K562 (cell line): ENCODE data around the gene HSPA1L. TPM values are rescaled to one million over a fixed set of nuclear protein-coding genes. Genes with fewer than 3 reads are reported as not detected.

Source experiments
- CEBPZ ChIP-seq: fragments of 150-350 bp; IDR thresholded peaks from 2 replicates; pipeline ENCODE4 v1.6.1; 2014; ENCODE audit warnings: low read depth, mild to moderate bottlenecking, low read length, borderline replicate concordance
- DLX4 ChIP-seq: fragments of 250-450 bp; sonication (Bioruptor Pico); IDR thresholded peaks from 2 replicates; pipeline ENCODE4 v1.6.1; 2021; ENCODE audit warnings: mild to moderate bottlenecking
- ESRRA ChIP-seq: fragments of 450-650 bp; IDR thresholded peaks from 2 replicates; pipeline ENCODE4 v1.6.1; 2014; ENCODE audit warnings: low read depth, mild to moderate bottlenecking, moderate library complexity, borderline replicate concordance
- HDAC2 ChIP-seq: fragments of 450-650 bp; IDR thresholded peaks from 2 replicates; pipeline ENCODE4 v1.6.1; 2016; ENCODE audit warnings: mild to moderate bottlenecking
- HLTF ChIP-seq: fragments of 450-650 bp; IDR thresholded peaks from 2 replicates; pipeline ENCODE4 v1.6.1; 2016
- KLF6 ChIP-seq: fragments of 250-450 bp; sonication (Bioruptor Pico); IDR thresholded peaks from 2 replicates; pipeline ENCODE4 v1.4.0; 2020; ENCODE audit warnings: mild to moderate bottlenecking, moderate library complexity, borderline replicate concordance
- RBFOX2 ChIP-seq: fragments of 200-400 bp; formaldehyde crosslinking; IDR thresholded peaks from 2 replicates; pipeline ENCODE4 v1.6.1; 2017; ENCODE audit warnings: low read depth, mild to moderate bottlenecking, low read length, moderate library complexity
- SMARCE1 ChIP-seq: fragments of 450-650 bp; IDR thresholded peaks from 2 replicates; pipeline ENCODE4 v1.7.1; 2016; ENCODE audit warnings: mild to moderate bottlenecking
- TRIM28 ChIP-seq: fragments of 450-650 bp; IDR thresholded peaks from 2 replicates; pipeline ENCODE4 v1.6.1; 2017
- ZBED1 ChIP-seq: IDR thresholded peaks from 2 replicates; pipeline ENCODE4 v1.6.1; 2014
- ZBTB7A ChIP-seq: IDR thresholded peaks from 2 replicates; pipeline ENCODE4 v1.6.1; 2011; ENCODE audit warnings: low read depth, mild to moderate bottlenecking, low read length, moderate library complexity, borderline replicate concordance; ENCODE audit not compliant: control insufficient read depth
- polyA plus RNA-seq, 8 experiments: library from polyadenylated mRNA; depleted of rRNA in 4 of 8; stranded (reverse) in 5 of 8; unstranded in 3 of 8; fragments of >200 nt; fragmentation: Nextera tagmentation in 2 of 8; fragmentation: Illumina TruSeq in 1 of 8; extraction: Ambion mirVana in 2 of 8; extraction: Trizol in 1 of 8; gene quantifications; 2 replicates each; pipeline versions ENCODE4 v1.2.1 to v1.2.3, GENCODE V29; 2011 to 2014; ENCODE audit warnings: inconsistent platforms in 1 of 8, missing spikeins in 1 of 8
- total RNA-seq, 7 experiments: library from RNA; depleted of rRNA in 6 of 7; stranded (reverse); fragments of >200 nt in 6 of 7; fragmentation: Illumina TruSeq in 2 of 7; extraction: Trizol in 2 of 7; gene quantifications; 2 replicates each; pipeline versions ENCODE4 v1.2.1 to v1.2.3, GENCODE V29; 2011 to 2021; ENCODE audit warnings: low replicate concordance in 1 of 7
- TF ChIP-seq, protein P1 (sequence below): fragments of 250-450 bp; sonication (Bioruptor Pico); IDR thresholded peaks from 2 replicates; pipeline ENCODE4 v1.5.0; 2020; ENCODE audit warnings: mild to moderate bottlenecking
- TF ChIP-seq, protein P2 (sequence below), 2 experiments: fragments of 450-650 bp in 1 of 2; sonication (generic) in 1 of 2; formaldehyde crosslinking in 1 of 2; IDR thresholded peaks; 2 replicates each; pipeline versions ENCODE4 v1.7.1 to v1.9.0; 2016 to 2022; ENCODE audit warnings: inconsistent platforms in 1 of 2, mild to moderate bottlenecking in 1 of 2, missing genetic modification reagents in 1 of 2

The HSPA1L gene
- total and polyA plus RNA-seq, 9 of the 15 experiments (the other 6 are each of a cell fraction or from before 2014, with no cell fraction given), result 0.14 to 2.1 (median 1.3) TPM

GRCh38 chr6:31847276-31847978 lies 32.3 kb upstream of the HSPA1L start (continued):
- TF ChIP-seq, protein P1, sequence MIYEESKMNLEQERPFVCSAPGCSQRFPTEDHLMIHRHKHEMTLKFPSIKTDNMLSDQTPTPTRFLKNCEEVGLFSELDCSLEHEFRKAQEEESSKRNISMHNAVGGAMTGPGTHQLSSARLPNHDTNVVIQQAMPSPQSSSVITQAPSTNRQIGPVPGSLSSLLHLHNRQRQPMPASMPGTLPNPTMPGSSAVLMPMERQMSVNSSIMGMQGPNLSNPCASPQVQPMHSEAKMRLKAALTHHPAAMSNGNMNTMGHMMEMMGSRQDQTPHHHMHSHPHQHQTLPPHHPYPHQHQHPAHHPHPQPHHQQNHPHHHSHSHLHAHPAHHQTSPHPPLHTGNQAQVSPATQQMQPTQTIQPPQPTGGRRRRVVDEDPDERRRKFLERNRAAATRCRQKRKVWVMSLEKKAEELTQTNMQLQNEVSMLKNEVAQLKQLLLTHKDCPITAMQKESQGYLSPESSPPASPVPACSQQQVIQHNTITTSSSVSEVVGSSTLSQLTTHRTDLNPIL (CRISPR knock-in tag), result no peak
- TF ChIP-seq ZBTB7A (no peak), HDAC2 (no peak), KLF6 (CRISPR knock-in tag) (no peak), ZBED1 (no peak), TRIM28 (no peak), ESRRA (no peak), CEBPZ (no peak), DLX4 (CRISPR knock-in tag) (no peak), HLTF (no peak), SMARCE1 (peak; percentile 24; the same call in 1 of the 2 replicates), RBFOX2 (no peak)
- TF ChIP-seq, protein P2, sequence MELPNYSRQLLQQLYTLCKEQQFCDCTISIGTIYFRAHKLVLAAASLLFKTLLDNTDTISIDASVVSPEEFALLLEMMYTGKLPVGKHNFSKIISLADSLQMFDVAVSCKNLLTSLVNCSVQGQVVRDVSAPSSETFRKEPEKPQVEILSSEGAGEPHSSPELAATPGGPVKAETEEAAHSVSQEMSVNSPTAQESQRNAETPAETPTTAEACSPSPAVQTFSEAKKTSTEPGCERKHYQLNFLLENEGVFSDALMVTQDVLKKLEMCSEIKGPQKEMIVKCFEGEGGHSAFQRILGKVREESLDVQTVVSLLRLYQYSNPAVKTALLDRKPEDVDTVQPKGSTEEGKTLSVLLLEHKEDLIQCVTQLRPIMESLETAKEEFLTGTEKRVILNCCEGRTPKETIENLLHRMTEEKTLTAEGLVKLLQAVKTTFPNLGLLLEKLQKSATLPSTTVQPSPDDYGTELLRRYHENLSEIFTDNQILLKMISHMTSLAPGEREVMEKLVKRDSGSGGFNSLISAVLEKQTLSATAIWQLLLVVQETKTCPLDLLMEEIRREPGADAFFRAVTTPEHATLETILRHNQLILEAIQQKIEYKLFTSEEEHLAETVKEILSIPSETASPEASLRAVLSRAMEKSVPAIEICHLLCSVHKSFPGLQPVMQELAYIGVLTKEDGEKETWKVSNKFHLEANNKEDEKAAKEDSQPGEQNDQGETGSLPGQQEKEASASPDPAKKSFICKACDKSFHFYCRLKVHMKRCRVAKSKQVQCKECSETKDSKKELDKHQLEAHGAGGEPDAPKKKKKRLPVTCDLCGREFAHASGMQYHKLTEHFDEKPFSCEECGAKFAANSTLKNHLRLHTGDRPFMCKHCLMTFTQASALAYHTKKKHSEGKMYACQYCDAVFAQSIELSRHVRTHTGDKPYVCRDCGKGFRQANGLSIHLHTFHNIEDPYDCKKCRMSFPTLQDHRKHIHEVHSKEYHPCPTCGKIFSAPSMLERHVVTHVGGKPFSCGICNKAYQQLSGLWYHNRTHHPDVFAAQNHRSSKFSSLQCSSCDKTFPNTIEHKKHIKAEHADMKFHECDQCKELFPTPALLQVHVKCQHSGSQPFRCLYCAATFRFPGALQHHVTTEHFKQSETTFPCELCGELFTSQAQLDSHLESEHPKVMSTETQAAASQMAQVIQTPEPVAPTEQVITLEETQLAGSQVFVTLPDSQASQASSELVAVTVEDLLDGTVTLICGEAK (IDR thresholded peaks at IDR 0.05), result peak; percentile 51; the same call in 1 of the 2 replicates
- TF ChIP-seq, protein P2 (CRISPR knock-in tag; IDR thresholded peaks at IDR 0.05), result no peak
